H1 (cell line): Measurements from ENCODE around the gene LPAR3. TPM values are rescaled to one million over a fixed set of nuclear protein-coding genes. Genes with fewer than 3 reads are reported as not detected.

Experiments used
- CTCF ChIA-PET: fragments of 300-600 bp; sonication (Branson Sonifier 250); formaldehyde crosslinking; loops from one replicate; lab custom pipeline; 2021; ENCODE audit not compliant: partially characterized antibody; lab: Charles Lee
- POLR2A ChIA-PET: fragments of 300-600 bp; sonication (Branson Sonifier 250); formaldehyde crosslinking; loops from one replicate; lab custom pipeline; 2021; ENCODE audit warnings: inconsistent platforms; ENCODE audit not compliant: partially characterized antibody; lab: Charles Lee
- DNase-seq, 2 experiments: peaks; one replicate each; pipeline versions ENCODE4 v3.0.0 to v3.0.0-alpha.2; 2010 to 2022; ENCODE audit warnings: low spot score in 2 of 2, low read depth in 1 of 2, mixed read lengths in 1 of 2
- FAIRE-seq: peaks from 2 replicates; lab custom pipeline; 2011; peaks lifted over from hg19 to GRCh38; lab: Jason Lieb, UNC
- H2AFZ ChIP-seq: 2 replicates; pipeline ENCODE4 v1.8.1; 2012; ENCODE audit warnings: low read length, inconsistent platforms
- H2AK5ac ChIP-seq: 2 replicates; pipeline ENCODE4 v1.6.1; 2013; ENCODE audit warnings: low read depth, low read length
- H2BK120ac ChIP-seq: replicated peaks from 2 replicates; pipeline ENCODE3; 2013; ENCODE audit warnings: low read depth, low read length, inconsistent platforms
- H2BK12ac ChIP-seq: 2 replicates; pipeline ENCODE4 v1.6.1; 2013; ENCODE audit warnings: low read depth, low read length
- H2BK15ac ChIP-seq: 2 replicates; pipeline ENCODE4 v1.6.1; 2013; ENCODE audit warnings: low read length
- H2BK20ac ChIP-seq: 2 replicates; pipeline ENCODE4 v1.6.1; 2013; ENCODE audit warnings: low read length
- H2BK5ac ChIP-seq: 2 replicates; pipeline ENCODE4 v1.6.1; 2013; ENCODE audit warnings: low read depth, low read length
- H3K14ac ChIP-seq: 2 replicates; pipeline ENCODE4 v1.6.1; 2013; ENCODE audit warnings: inconsistent platforms; ENCODE audit not compliant: insufficient read length
- H3K18ac ChIP-seq: 2 replicates; pipeline ENCODE4 v1.6.1; 2013; ENCODE audit warnings: low read length; ENCODE audit errors: extremely low read depth
- H3K23ac ChIP-seq: 2 replicates; pipeline ENCODE4 v1.6.1; 2013; ENCODE audit warnings: inconsistent platforms; ENCODE audit not compliant: insufficient read length
- H3K23me2 ChIP-seq: 2 replicates; pipeline ENCODE4 v1.6.1; 2013; ENCODE audit warnings: low read depth, low read length
- H3K27ac ChIP-seq: 2 replicates; pipeline ENCODE4 v1.6.1; 2011; ENCODE audit warnings: low read depth, low read length, inconsistent platforms
- H3K27me3 ChIP-seq, 4 experiments: replicated peaks in 1 of 4; 1 replicate in 1 of 4; 2 replicates in 3 of 4; pipeline versions ENCODE4 v1.6.1 to v1.8.1; 2011 to 2013; ENCODE audit warnings: low read length in 3 of 4, mild to moderate bottlenecking in 3 of 4, inconsistent platforms in 2 of 4, mixed read lengths in 2 of 4, moderate library complexity in 1 of 4; ENCODE audit not compliant: control insufficient read depth in 3 of 4, insufficient read depth in 3 of 4; ENCODE audit errors: extremely low read depth in 1 of 4
- H3K36me3 ChIP-seq, 4 experiments: 2 replicates each; pipeline versions ENCODE4 v1.6.1 to v1.8.1; 2011 to 2013; ENCODE audit warnings: mild to moderate bottlenecking in 4 of 4, low read length in 3 of 4, moderate library complexity in 2 of 4, control low read depth in 1 of 4, inconsistent platforms in 1 of 4; ENCODE audit not compliant: insufficient read depth in 4 of 4, control insufficient read depth in 2 of 4
- H3K4ac ChIP-seq: replicated peaks from 2 replicates; pipeline ENCODE3; 2013; ENCODE audit warnings: low read length, low read depth, mixed read lengths, inconsistent platforms; ENCODE audit not compliant: insufficient read length
- H3K4me1 ChIP-seq, 4 experiments: replicated peaks in 1 of 4; 1 replicate in 1 of 4; 2 replicates in 3 of 4; pipeline versions ENCODE4 v1.6.1 to v1.8.1; 2011 to 2013; ENCODE audit warnings: low read length in 3 of 4, inconsistent platforms in 2 of 4, mixed read lengths in 1 of 4; ENCODE audit not compliant: insufficient read depth in 4 of 4, control insufficient read depth in 3 of 4
- H3K4me2 ChIP-seq, 2 experiments: 2 replicates each; pipeline versions ENCODE4 v1.6.1 to v1.8.1; 2011 to 2013; ENCODE audit warnings: low read depth in 2 of 2, low read length in 2 of 2, control low read depth in 1 of 2, inconsistent platforms in 1 of 2, mild to moderate bottlenecking in 1 of 2; ENCODE audit not compliant: insufficient read depth in 1 of 2
- H3K4me3 ChIP-seq, 4 experiments: fragments of 200-600, 300-600 bp in 1 of 4; sonication (generic), shearing (Covaris generic), sonication (Bioruptor Twin) in 1 of 4; 2 replicates each; pipeline versions ENCODE4 v1.5.1 to v1.8.1; 2011 to 2016; ENCODE audit warnings: low read length in 4 of 4, low read depth in 3 of 4, control low read depth in 2 of 4, inconsistent platforms in 2 of 4, mild to moderate bottlenecking in 2 of 4, mixed read lengths in 1 of 4, moderate library complexity in 1 of 4; ENCODE audit not compliant: insufficient read depth in 2 of 4; ENCODE audit errors: extremely low read depth in 1 of 4
- H3K56ac ChIP-seq: replicated peaks from 2 replicates; pipeline ENCODE3; 2013; ENCODE audit warnings: low read depth, mild to moderate bottlenecking, mixed read lengths, low read length, inconsistent platforms; ENCODE audit not compliant: insufficient read length
- H3K79me1 ChIP-seq: 2 replicates; pipeline ENCODE4 v1.6.1; 2013; ENCODE audit warnings: low read depth, low read length, control low read depth
- H3K79me2 ChIP-seq, 2 experiments: 2 replicates each; pipeline versions ENCODE4 v1.6.1 to v1.8.1; 2012 to 2013; ENCODE audit warnings: low read length in 2 of 2, mild to moderate bottlenecking in 2 of 2, inconsistent platforms in 1 of 2; ENCODE audit not compliant: insufficient read depth in 2 of 2, control insufficient read depth in 1 of 2
- H3K9ac ChIP-seq, 4 experiments: replicated peaks in 1 of 4; 1 replicate in 1 of 4; 2 replicates in 3 of 4; pipeline versions ENCODE4 v1.6.1 to v1.8.1; 2011 to 2013; ENCODE audit warnings: low read depth in 3 of 4, low read length in 3 of 4, control low read depth in 2 of 4, mild to moderate bottlenecking in 2 of 4, moderate library complexity in 2 of 4, inconsistent platforms in 1 of 4; ENCODE audit errors: extremely low read depth in 1 of 4
- H3K9me3 ChIP-seq, 2 experiments: 2 replicates each; pipeline versions ENCODE4 v1.6.1 to v1.8.1; 2012 to 2013; ENCODE audit warnings: mild to moderate bottlenecking in 2 of 2, moderate library complexity in 2 of 2, control low read depth in 1 of 2, inconsistent platforms in 1 of 2, low read depth in 1 of 2, low read length in 1 of 2, mixed read lengths in 1 of 2; ENCODE audit not compliant: insufficient read depth in 2 of 2
- H4K20me1 ChIP-seq, 2 experiments: replicated peaks in 1 of 2; 2 replicates each; pipeline versions ENCODE3 to v1.8.1; 2011 to 2013; ENCODE audit warnings: inconsistent platforms in 2 of 2, low read length in 2 of 2, mild to moderate bottlenecking in 1 of 2; ENCODE audit not compliant: insufficient read depth in 2 of 2, control insufficient read depth in 1 of 2
- H4K5ac ChIP-seq: 2 replicates; pipeline ENCODE4 v1.6.1; 2013; ENCODE audit warnings: low read length, low read depth, mixed read lengths, inconsistent platforms; ENCODE audit not compliant: insufficient read length
- H4K8ac ChIP-seq: 2 replicates; pipeline ENCODE4 v1.8.0; 2013; ENCODE audit warnings: mild to moderate bottlenecking, moderate library complexity, low read length, inconsistent platforms; ENCODE audit not compliant: insufficient read depth; ENCODE audit errors: extremely low read depth
- H4K91ac ChIP-seq: replicated peaks from 2 replicates; pipeline ENCODE3; 2013; ENCODE audit warnings: low read length, mixed read lengths, inconsistent platforms; ENCODE audit not compliant: insufficient read length
- ASH2L ChIP-seq: fragments of 200-600, 300-600 bp; sonication (generic); IDR thresholded peaks from one replicate; pipeline ENCODE4 v1.7.1; 2017; ENCODE audit warnings: low read length
- EGR1 ChIP-seq: IDR thresholded peaks from 2 replicates; pipeline ENCODE4 v1.6.1; 2011; ENCODE audit warnings: low read depth, low read length, borderline replicate concordance
- RFX5 ChIP-seq: IDR thresholded peaks from 2 replicates; pipeline ENCODE4 v1.6.1; 2011; ENCODE audit warnings: low read depth, low read length, improper control_type of control experiment, borderline replicate concordance
- SIX5 ChIP-seq: IDR thresholded peaks from 2 replicates; pipeline ENCODE4 v1.6.1; 2011; ENCODE audit warnings: mild to moderate bottlenecking, low read depth, low read length
- SP2 ChIP-seq: IDR thresholded peaks from 2 replicates; pipeline ENCODE4 v1.6.1; 2012; ENCODE audit warnings: mild to moderate bottlenecking, low read length, inconsistent platforms
- TAF7 ChIP-seq: optimal IDR thresholded peaks from 2 replicates; pipeline ENCODE3; 2011; ENCODE audit warnings: low read depth, mild to moderate bottlenecking, inconsistent platforms, low read length, moderate library complexity, borderline replicate concordance
- TBP ChIP-seq: IDR thresholded peaks from 2 replicates; pipeline ENCODE4 v1.6.1; 2011; ENCODE audit warnings: low read depth, low read length, improper control_type of control experiment
- TEAD4 ChIP-seq: IDR thresholded peaks from 2 replicates; pipeline ENCODE4 v1.6.1; 2012; ENCODE audit warnings: low read depth, low read length, inconsistent platforms, mixed read lengths
- YY1 ChIP-seq: IDR thresholded peaks from 2 replicates; pipeline ENCODE4 v1.6.1; 2011; ENCODE audit warnings: low read depth, mild to moderate bottlenecking, low read length
- WGBS, 2 experiments: shearing (Covaris generic) in 1 of 2; methylation state at CpG; one replicate each; pipeline versions ENCODE4 v1.1.6 to v1.1.7; 2013 to 2015; ENCODE audit warnings: low lambda C conversion rate in 2 of 2, mixed read lengths in 2 of 2, inconsistent platforms in 1 of 2, low coverage in 1 of 2, missing lambda C conversion rate in 1 of 2; ENCODE audit not compliant: insufficient replicate concordance in 2 of 2, insufficient coverage in 1 of 2, insufficient read length in 1 of 2; ENCODE audit errors: extremely low coverage in 1 of 2, missing lambda C conversion rate in 1 of 2; 5-methylcytosine and 5-hydroxymethylcytosine counted together
- polyA plus RNA-seq, 7 experiments: library from polyadenylated mRNA; depleted of rRNA in 3 of 7; stranded (reverse) in 5 of 7; unstranded in 2 of 7; fragments of >200 nt in 5 of 7; fragments of 200-250 nt in 2 of 7; gene quantifications; 1 replicate in 5 of 7; 2 replicates in 1 of 7; 4 replicates in 1 of 7; pipeline versions ENCODE4 v1.2.1 to v1.2.3, GENCODE V29; 2011 to 2013; ENCODE audit warnings: missing spikeins in 2 of 7, mixed read lengths in 2 of 7
- total RNA-seq: library from RNA; stranded (reverse); fragmentation: NEBNext Ultra II Directional; extraction: Animal tissue kit (Norgen Biotek cat#: 25700); gene quantifications from 2 replicates; pipeline ENCODE4 v1.2.1, GENCODE V29; 2021

LPAR3 gene
- total and polyA plus RNA-seq, 2 of the 8 experiments (the other 6 are each of a cell fraction or from before 2014, with no cell fraction given): 17.1 to 25.4 TPM

DNA sequence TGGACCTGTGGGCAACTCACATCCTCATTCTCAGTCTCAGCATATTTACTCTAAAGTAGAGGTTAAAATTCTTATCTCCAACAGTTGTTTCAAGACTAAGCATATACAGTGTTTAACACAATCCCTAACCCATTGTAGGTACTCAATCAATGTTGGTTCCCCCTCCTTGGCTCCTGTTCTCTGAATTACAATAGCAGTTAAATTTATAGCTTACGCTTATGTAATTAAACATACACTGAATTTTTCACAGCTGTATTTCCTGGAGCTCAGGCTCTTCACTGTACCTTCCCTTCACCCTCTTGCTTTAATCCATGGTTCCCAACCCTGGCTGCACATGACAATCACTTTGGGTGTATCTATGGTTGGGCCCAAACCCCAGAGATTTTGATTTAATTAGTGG is 89.4 kb downstream of the LPAR3 start:
- no peak overlapping the region for H4K91ac ChIP-seq
- H3K14ac ChIP-seq: no peak overlapping the region
- no peak overlapping the region for H2AFZ ChIP-seq
- no peak overlapping the region for H2BK15ac ChIP-seq
- FAIRE-seq (no peak), DNase-seq (no peak)
- no peak overlapping the region for H4K5ac ChIP-seq
- TF ChIP-seq SIX5 (no peak), SP2 (no peak), TAF7 (no peak), YY1 (no peak), ASH2L (no peak), TEAD4 (no peak), RFX5 (no peak), TBP (no peak), EGR1 (no peak)
- no peaks in the 10 kb centered on the region for H3K9me3 ChIP-seq
- no peak overlapping the region for H3K56ac ChIP-seq
- H2AK5ac ChIP-seq: no peak overlapping the region
- no peaks in the 10 kb centered on the region for H3K4me1 ChIP-seq
- H3K27me3 ChIP-seq: no peaks in the 10 kb centered on the region; a peak in 1 of 7 replicates
- no peak overlapping the region for H2BK120ac ChIP-seq
- H3K79me1 ChIP-seq: no peaks in the 10 kb centered on the region
- H3K18ac ChIP-seq: no peak overlapping the region
- ChIA-PET CTCF (interaction anchor here (0.7 to 2.2 kb wide), 5 partner anchors 10 to 53 kb away, joined by 3 to 7 read pairs (median 6); no protein-coding TSS in a partner anchor), POLR2A (no interaction called here)
- H4K8ac ChIP-seq: no peak overlapping the region
- no peak overlapping the region for H3K4ac ChIP-seq
- H3K4me3 ChIP-seq: no peak overlapping the region
- H3K23ac ChIP-seq: no peak overlapping the region
- no peak overlapping the region for H2BK5ac ChIP-seq
- no peak overlapping the region for H3K27ac ChIP-seq
- no peak overlapping the region for H3K4me2 ChIP-seq
- H3K36me3 ChIP-seq: no peaks in the 10 kb centered on the region
- H3K23me2 ChIP-seq: peaks cover 2% of the 10 kb centered on the region; the same call in 1 of the 2 replicates
- WGBS, 2 experiments: 95% methylated on average over 1 of the region's 1 CpG; no CpG with 5 or more reads in 1 of the 2 experiments
- H2BK12ac ChIP-seq: no peak overlapping the region
- H3K79me2 ChIP-seq: no peaks in the 10 kb centered on the region
- H4K20me1 ChIP-seq: no peaks in the 10 kb centered on the region
- H2BK20ac ChIP-seq: no peak overlapping the region
- no peak overlapping the region for H3K9ac ChIP-seq
